NCI-H524 (cell line): Measurements from ENCODE around the gene TGFBR2.

Experiments
- DNase-seq, 2 experiments: peaks; one replicate each; lab custom pipeline; 2025; lab: John Stamatoyannopoulos, UW

TGFBR2 gene

DNA sequence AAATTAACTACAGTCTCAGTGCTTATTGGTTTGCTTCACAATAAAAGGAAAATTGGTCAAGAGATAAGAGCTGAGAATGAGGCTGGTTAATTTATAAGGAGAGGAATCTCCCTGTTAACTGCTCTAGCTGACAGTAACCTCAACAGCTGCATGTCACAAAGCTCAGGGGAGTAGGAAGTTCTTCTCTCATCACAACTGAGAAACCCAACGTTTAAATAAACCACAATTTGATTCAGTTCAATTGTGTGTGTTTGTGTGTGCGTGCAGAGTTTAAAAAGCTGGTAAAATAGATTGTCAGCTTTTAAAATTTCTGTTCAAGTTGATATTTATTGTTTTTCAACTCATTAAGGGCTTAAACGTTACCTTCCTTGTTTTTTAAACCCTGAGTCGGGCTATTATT lies 3.5 kb upstream of the TGFBR2 start:
- DNase-seq: no peak

- DNase-seq: no peak
Observed at GRCh38 chr3:30604093-30604492, 2.3 kb upstream of the TGFBR2 start.

DNA sequence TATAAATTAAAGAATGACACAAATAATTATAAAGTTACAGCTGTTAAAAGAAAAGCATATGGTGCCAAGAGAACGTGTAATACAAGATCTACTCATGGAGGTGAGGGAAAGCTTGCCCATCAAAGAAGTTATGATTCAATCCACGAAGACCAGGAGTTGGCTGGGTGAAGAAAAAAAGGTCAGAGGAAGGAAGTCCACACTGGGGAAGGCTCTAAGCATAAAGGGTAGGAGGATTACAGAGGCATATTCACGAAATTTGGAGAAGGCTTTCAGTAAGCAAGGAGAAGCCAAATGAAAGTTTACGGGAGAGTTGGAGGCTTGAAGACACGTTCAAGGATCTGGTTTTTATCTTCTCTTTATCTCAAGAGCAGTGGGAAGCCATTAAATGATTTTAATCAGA lies 1.8 kb upstream of the TGFBR2 start:
- DNase-seq: no peak

DNA sequence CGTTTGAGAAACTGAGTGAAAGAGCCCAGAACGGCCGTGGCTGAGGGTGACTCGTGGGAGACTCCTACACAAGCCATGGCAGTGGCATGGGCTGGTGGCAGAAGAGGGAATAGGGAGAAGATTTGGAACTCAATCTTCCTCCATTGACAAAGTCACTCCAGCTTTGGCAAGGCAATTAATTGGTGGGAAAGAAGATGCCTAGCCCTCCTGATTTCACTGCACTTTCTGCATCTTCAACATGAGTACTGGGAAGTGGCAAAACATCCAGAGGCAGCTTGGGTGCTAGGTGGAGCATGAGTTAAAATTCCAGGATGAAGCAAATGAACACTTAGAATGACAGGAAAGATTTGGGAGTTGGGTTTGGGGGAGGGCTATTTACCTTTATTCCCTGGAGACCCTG lies 1.4 kb upstream of the TGFBR2 start:
- DNase-seq: no peak

GRCh38 chr3:30605706-30606300 lies 598 bp upstream of the TGFBR2 start:
- no peak for DNase-seq

- peak in 1 of 2 experiments; percentile 14 for DNase-seq
Observed at GRCh38 chr3:30607032-30607833, 832 bp downstream of the TGFBR2 start.

- DNase-seq: no peak
Observed at GRCh38 chr3:30608598-30608947, 2.2 kb downstream of the TGFBR2 start.

DNA sequence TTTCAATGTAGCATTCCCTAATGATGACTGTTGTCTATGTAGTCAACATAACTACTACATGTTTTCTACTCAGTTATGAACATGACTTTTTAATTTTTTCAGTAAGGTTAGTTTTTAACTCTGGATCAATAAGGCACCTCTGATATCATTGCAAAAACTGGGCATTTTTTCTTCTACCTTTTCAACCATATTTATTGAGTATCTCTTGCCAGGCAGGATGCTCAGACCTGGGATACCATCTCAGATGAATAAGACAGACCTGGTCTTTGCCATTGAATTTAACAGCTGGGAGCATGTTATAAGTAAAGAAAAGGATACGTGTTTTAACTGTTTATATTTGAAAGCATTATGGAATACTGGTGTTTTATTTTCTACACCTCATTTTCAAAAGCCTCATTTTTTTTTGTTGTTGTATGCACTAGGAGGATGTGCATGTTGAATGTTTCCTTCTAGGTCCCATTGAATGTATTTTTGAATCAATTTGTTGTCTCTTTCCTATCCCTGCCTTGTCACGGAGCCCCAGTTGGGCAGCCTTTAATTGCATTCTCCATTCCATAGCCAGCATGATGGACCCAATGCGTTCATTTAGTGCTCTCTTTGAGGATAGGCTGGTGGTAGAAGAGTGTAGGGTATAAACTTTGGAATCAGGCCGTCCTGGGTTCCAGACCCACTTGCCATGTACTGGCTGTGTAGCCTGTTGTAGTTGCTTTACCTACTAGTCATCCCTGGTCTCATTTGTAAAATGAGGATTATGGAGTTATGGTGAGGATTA lies 3.7 kb downstream of the TGFBR2 start:
- DNase-seq: no peak

GRCh38 chr3:30610702-30611368 lies 4.4 kb downstream of the TGFBR2 start:
- no peak for DNase-seq

DNA sequence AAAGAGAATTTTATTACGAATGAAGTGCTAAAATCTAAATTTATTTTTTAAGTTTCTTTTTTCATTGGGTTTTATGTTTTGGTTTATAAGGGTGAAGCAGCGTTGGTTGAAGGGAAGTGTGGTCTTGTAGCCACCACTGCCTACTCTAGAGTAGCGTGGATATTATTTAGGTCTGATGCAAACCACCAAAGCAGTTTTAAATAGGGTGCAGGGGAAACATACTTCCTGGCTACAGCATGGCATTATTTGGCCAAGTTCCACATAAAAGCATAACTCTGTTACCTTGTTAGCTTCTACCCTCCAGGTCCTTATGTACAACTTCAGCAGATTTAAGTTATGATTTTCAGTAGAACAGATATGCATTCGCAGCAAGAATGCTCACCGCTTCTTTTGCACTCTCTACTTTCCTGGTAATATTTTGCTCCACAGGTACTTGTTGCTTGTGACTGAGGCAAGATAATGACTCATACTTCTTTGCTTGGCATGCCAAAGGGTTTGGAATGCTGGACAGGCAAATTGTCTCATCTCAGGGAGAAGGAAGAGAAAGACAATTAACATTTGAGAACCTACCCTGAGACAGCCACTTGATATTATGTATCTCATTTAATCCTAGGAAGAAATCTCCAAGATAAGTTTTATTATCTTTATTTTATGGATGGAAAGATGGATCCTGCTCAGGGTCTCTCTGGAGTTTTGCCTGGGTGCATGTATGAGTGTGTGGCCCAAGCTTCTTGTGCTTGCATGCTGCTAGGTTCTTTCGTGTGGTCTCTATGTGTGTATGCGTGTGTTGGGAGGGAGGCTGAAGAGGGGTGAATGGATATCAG lies 5.4 kb downstream of the TGFBR2 start:
- DNase-seq: no peak

DNA sequence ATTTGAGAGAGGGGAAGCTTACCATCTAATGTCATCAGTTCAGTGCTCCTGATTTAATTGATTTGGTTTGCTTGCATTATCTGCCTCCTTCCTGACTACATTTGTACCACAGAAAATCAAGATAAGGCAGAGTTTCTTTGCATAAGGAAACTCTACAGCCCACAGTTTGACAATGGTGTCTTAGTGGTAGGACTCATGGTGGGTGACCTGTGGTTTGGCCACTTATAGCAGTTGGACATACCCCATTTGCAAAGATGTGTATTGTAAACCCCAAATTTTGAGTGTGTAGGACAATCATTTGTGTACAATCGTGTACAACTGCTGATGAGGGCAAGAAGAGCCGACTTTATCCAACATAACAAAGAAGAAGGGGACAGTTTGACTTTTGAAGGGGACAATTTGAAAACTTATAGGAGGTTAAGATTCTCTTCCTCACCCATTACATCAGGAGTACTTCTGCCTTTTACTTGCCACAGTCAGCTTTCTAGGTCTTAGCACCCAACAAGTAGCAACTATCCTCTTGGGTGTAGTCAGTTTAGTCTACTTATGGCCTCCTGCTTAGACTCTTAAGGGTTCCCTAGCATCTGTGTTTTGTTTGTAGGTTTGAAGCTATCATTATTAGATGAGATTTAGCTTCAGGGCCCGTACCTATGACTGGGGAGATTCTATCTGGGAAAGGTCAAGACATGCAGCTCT lies 6.2 kb downstream of the TGFBR2 start:
- DNase-seq: no peak

- no peak for DNase-seq
Observed at GRCh38 chr3:30613133-30613825, 6.9 kb downstream of the TGFBR2 start.

DNA sequence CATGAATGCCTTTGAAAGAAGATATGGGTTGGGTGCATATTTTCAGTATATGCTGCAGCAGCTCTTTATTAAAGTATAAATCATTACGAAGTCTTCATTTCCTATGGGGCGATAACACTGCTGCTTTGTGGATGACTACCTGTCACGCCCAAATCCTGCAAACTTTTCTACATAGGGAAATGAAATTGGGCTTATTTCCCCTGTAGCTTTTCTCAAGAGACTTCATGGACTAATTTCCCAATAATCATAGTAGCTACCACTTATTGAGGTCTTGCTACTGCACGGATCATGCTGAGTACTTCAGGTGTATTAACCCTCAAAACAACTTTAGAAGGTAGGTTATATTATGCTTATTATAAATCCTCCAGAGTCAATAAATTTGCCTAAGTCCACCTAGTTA lies 8.0 kb downstream of the TGFBR2 start:
- no peak for DNase-seq

GRCh38 chr3:30614943-30615342 lies 8.5 kb downstream of the TGFBR2 start:
- DNase-seq: no peak

DNA sequence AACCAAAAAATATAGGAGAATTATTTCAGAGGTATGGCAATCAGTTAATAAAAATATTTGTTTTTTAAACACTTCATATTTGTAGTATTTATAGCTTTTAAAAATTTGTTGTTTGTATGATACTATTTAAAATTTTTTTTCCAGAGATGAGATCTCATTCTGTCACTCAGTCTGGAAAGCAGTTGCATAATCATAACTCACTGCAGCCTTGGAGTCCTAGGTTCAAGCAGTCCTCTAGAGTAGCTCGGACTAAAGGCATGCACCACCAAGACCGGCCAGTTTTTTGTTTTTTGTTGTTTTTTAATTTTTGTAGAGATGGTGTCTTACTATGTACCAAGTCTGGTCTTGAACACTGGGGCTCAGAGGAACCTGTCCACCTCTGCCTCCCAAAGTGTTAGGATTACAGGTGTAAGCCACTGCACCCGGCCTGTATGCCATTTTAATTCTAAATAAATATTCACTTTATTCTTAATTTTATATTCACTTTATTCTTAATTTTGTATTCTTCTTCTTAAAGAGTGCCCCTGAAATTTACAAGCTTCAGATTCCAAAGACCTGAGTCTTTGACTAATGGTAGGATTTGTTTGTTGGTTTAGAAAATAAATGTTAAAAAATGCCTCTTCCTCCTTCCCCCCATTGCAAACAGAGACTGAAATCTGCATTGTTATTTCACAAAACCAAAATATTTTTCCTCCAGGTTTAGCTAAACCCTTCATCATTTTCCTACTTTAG lies 9.4 kb downstream of the TGFBR2 start:
- DNase-seq: no peak

- DNase-seq: no peak
Observed at GRCh38 chr3:30616347-30617027, 10.1 kb downstream of the TGFBR2 start.

- DNase-seq: no peak
Observed at GRCh38 chr3:30617069-30617468, 10.7 kb downstream of the TGFBR2 start.

GRCh38 chr3:30617653-30618052 lies 11.3 kb downstream of the TGFBR2 start:
- DNase-seq: no peak

- no peak for DNase-seq
Observed at GRCh38 chr3:30618526-30618925, 12.1 kb downstream of the TGFBR2 start.
